ENCODE data around the gene LIPF.

Gene LIPF

GRCh38 chr10:88680958-88681357 lies 16.7 kb downstream of the LIPF start:
- TF ChIP-seq TEAD4 (IDR thresholded peaks at IDR 0.05) (no peak), NFIC (IDR thresholded peaks at IDR 0.05) (no peak), YY1 (IDR thresholded peaks at IDR 0.05; ENCODE audit: low read depth) (no peak), CREB1 (IDR thresholded peaks at IDR 0.05; ENCODE audit: low read depth) (no peak), REST (IDR thresholded peaks at IDR 0.05; ENCODE audit: low read depth) (no peak), TAF1 (IDR thresholded peaks at IDR 0.05; ENCODE audit: low read depth) (no peak), CEBPB (IDR thresholded peaks at IDR 0.05) (no peak), RAD21 (IDR thresholded peaks at IDR 0.05; ENCODE audit: low read depth) (no peak)

GRCh38 chr10:88682491-88682890 lies 18.2 kb downstream of the LIPF start:
- TF ChIP-seq YY1 (IDR thresholded peaks at IDR 0.05; ENCODE audit: low read depth) (no peak), TAF1 (IDR thresholded peaks at IDR 0.05; ENCODE audit: low read depth) (no peak), EGR1 (IDR thresholded peaks at IDR 0.05) (no peak), USF1 (IDR thresholded peaks at IDR 0.05) (no peak), REST (IDR thresholded peaks at IDR 0.05; ENCODE audit: low read depth) (no peak)

- no peak for TF ChIP-seq FOXM1 (IDR thresholded peaks at IDR 0.05; ENCODE audit: borderline replicate concordance, low read depth)
- TF ChIP-seq RAD21 (IDR thresholded peaks at IDR 0.05; ENCODE audit: low read depth) = peak; percentile 76
- no peak for TF ChIP-seq EP300 (IDR thresholded peaks at IDR 0.05; ENCODE audit: borderline replicate concordance)
- TF ChIP-seq EGR1 (IDR thresholded peaks at IDR 0.05) = no peak
Measured at GRCh38 chr10:88687853-88688467, 23.7 kb downstream of the LIPF start.

- no peak for TF ChIP-seq YY1 (IDR thresholded peaks at IDR 0.05; ENCODE audit: low read depth)
- no peak for TF ChIP-seq TEAD4 (IDR thresholded peaks at IDR 0.05)
- no peak for TF ChIP-seq CREB1 (IDR thresholded peaks at IDR 0.05; ENCODE audit: low read depth)
- no peak for TF ChIP-seq ZBTB7A (IDR thresholded peaks at IDR 0.05; ENCODE audit: low read depth)
- no peak for TF ChIP-seq EGR1 (IDR thresholded peaks at IDR 0.05)
- no peak for TF ChIP-seq RAD21 (IDR thresholded peaks at IDR 0.05; ENCODE audit: low read depth)
- no peak for TF ChIP-seq USF1 (IDR thresholded peaks at IDR 0.05)
- TF ChIP-seq FOXM1 (IDR thresholded peaks at IDR 0.05; ENCODE audit: borderline replicate concordance, low read depth) = no peak
- TF ChIP-seq NFIC (IDR thresholded peaks at IDR 0.05) = no peak
- TF ChIP-seq TAF1 (IDR thresholded peaks at IDR 0.05; ENCODE audit: low read depth) = no peak
Measured at GRCh38 chr10:88689366-88689765, 25.1 kb downstream of the LIPF start.

GRCh38 chr10:88693392-88694020 lies 29.3 kb downstream of the LIPF start:
- TF ChIP-seq CEBPB (IDR thresholded peaks at IDR 0.05) (no peak), CREB1 (IDR thresholded peaks at IDR 0.05; ENCODE audit: low read depth) (no peak), FOXM1 (IDR thresholded peaks at IDR 0.05; ENCODE audit: borderline replicate concordance, low read depth) (no peak), NFIC (IDR thresholded peaks at IDR 0.05) (no peak), RAD21 (IDR thresholded peaks at IDR 0.05; ENCODE audit: low read depth) (no peak), TAF1 (IDR thresholded peaks at IDR 0.05; ENCODE audit: low read depth) (no peak), REST (IDR thresholded peaks at IDR 0.05; ENCODE audit: low read depth) (no peak), EP300 (IDR thresholded peaks at IDR 0.05; ENCODE audit: borderline replicate concordance) (no peak)

Data from Ishikawa (cell line).